PC-3 (cell line): ENCODE data around the gene THADA. TPM values are rescaled to one million over a fixed set of nuclear protein-coding genes. Genes with fewer than 3 reads are reported as not detected.

Experiments
- ATAC-seq: fragments of 200-7000 bp; cut with Tn5 transposase; 2 replicates; pipeline ENCODE4 v1.9.1; 2020; ENCODE audit warnings: mild to moderate bottlenecking, moderate library complexity
- BruUV-seq: library from RNA; stranded (reverse); fragments of 400-500 nt; replicated peaks from 2 replicates; lab custom pipeline; 2021; lab: Mats Ljungman, UMichigan
- CTCF ChIA-PET: fragments of 300-600 bp; sonication (Branson Sonifier 250); formaldehyde crosslinking; loops from one replicate; lab custom pipeline; 2022; ENCODE audit warnings: antibody characterized with exemption; lab: Charles Lee
- POLR2A ChIA-PET: fragments of 300-600 bp; sonication (Branson Sonifier 250); formaldehyde crosslinking; loops from one replicate; lab custom pipeline; 2022; ENCODE audit warnings: antibody characterized with exemption; ENCODE audit not compliant: unreplicated experiment; lab: Charles Lee
- DNase-seq: peaks from one replicate; pipeline ENCODE4 v3.0.0-alpha.2; 2015
- H2AFZ ChIP-seq: fragments of 300-600 bp; sonication (generic); 2 replicates; pipeline ENCODE4 v1.6.0; 2016; ENCODE audit warnings: antibody characterized with exemption, low read length
- H3F3A ChIP-seq: fragments of 300-600 bp; sonication (generic); one replicate; pipeline ENCODE4 v1.6.0; 2017; ENCODE audit warnings: antibody characterized with exemption, low read length, control low read depth, mild to moderate bottlenecking; ENCODE audit not compliant: unreplicated experiment
- H3K27ac ChIP-seq: fragments of 300-600 bp; sonication (generic); 2 replicates; pipeline ENCODE4 v1.5.1; 2016; ENCODE audit warnings: mild to moderate bottlenecking, low read length
- H3K27me3 ChIP-seq: fragments of 300-600 bp; sonication (generic); 2 replicates; pipeline ENCODE4 v1.6.1; 2016; ENCODE audit warnings: low read length, mixed read lengths
- H3K36me3 ChIP-seq: fragments of 300-600 bp; sonication (generic); 2 replicates; pipeline ENCODE4 v1.6.1; 2016; ENCODE audit warnings: low read depth, mixed run types, low read length, mixed read lengths
- H3K4me1 ChIP-seq: fragments of 300-600 bp; sonication (generic); 2 replicates; pipeline ENCODE4 v1.5.1; 2016; ENCODE audit warnings: low read length; ENCODE audit not compliant: insufficient read depth
- H3K4me2 ChIP-seq: fragments of 300-600 bp; sonication (generic); 2 replicates; pipeline ENCODE4 v1.6.0; 2016; ENCODE audit warnings: low read length
- H3K4me3 ChIP-seq: fragments of 300-600 bp; sonication (generic); 2 replicates; pipeline ENCODE4 v1.5.1; 2016; ENCODE audit warnings: mild to moderate bottlenecking, low read length, mixed read lengths
- H3K79me2 ChIP-seq: fragments of 300-600 bp; sonication (generic); 2 replicates; pipeline ENCODE4 v1.6.1; 2017; ENCODE audit warnings: low read length, mixed read lengths
- H3K9ac ChIP-seq: fragments of 300-600 bp; sonication (generic); 2 replicates; pipeline ENCODE4 v1.6.0; 2016; ENCODE audit warnings: mild to moderate bottlenecking, low read length
- H3K9me2 ChIP-seq: fragments of 300-600 bp; sonication (generic); replicated peaks from 2 replicates; pipeline ENCODE4 v1.6.1; 2016; ENCODE audit warnings: mixed run types, low read length, mixed read lengths
- H3K9me3 ChIP-seq: fragments of 300-600 bp; sonication (generic); 2 replicates; pipeline ENCODE4 v1.6.1; 2016; ENCODE audit warnings: low read length, mixed read lengths
- H4K20me1 ChIP-seq: fragments of 300-600 bp; sonication (generic); 2 replicates; pipeline ENCODE4 v1.6.1; 2016; ENCODE audit warnings: low read length, mixed read lengths
- EZH2 ChIP-seq: fragments of 300-600 bp; sonication (generic); IDR thresholded peaks from one replicate; pipeline ENCODE4 v1.6.1; 2017; ENCODE audit warnings: antibody characterized with exemption, mild to moderate bottlenecking, low read length; ENCODE audit not compliant: unreplicated experiment
- EZH2phosphoT487 ChIP-seq: fragments of 300-600 bp; sonication (generic); IDR thresholded peaks from 2 replicates; pipeline ENCODE4 v1.6.1; 2018; ENCODE audit warnings: mild to moderate bottlenecking, antibody characterized with exemption, low read length, borderline replicate concordance
- intact Hi-C: fragments of 100-400 bp; cut with micrococcal nuclease; formaldehyde crosslinking; loops from 2 replicates; pipeline ENCODE4 v1.9.0; 2023
- total RNA-seq: library from RNA; depleted of rRNA; stranded (reverse); fragments of >200 nt; gene quantifications from 2 replicates; pipeline ENCODE4 v1.2.3, GENCODE V29; 2014
- TF ChIP-seq, protein P1 (sequence below): fragments of 300-600 bp; sonication (generic); conservative IDR thresholded peaks from 2 replicates; pipeline ENCODE4 v1.5.1; 2017; ENCODE audit warnings: antibody characterized with exemption, low read depth, mild to moderate bottlenecking, low read length

THADA gene
- total RNA-seq, 1 experiment from 2014 or later: 33.6 TPM

DNA sequence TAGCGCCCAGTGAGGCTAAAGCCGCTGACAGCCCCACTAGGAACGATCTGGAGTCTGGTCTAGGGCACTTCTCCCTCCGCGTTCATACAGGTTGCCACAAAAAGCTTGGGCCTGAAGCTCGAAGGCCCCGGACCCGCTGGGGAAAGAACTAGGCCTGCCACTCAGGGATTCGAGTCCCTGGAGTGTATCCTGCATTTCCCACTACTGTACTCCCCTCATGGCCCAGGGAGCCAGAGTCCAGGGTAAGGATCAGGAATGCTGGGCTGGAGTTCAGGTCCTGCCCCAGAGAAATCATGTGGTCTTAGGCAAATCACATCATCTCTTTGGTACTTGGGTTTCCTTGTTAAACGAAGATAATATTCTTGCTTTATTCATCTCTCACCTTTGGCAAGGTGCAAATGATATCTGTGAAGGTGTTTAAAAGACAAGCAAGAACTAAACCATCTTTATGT, 368.0 kb downstream of the THADA start:
- no peak overlapping the region for H2AFZ ChIP-seq
- intact Hi-C loops: loop anchor here (2.0 to 10.0 kb wide), 5 partner anchors 69 to 403 kb away; no protein-coding TSS in a partner anchor
- POLR2A ChIA-PET: no interaction called here

DNA sequence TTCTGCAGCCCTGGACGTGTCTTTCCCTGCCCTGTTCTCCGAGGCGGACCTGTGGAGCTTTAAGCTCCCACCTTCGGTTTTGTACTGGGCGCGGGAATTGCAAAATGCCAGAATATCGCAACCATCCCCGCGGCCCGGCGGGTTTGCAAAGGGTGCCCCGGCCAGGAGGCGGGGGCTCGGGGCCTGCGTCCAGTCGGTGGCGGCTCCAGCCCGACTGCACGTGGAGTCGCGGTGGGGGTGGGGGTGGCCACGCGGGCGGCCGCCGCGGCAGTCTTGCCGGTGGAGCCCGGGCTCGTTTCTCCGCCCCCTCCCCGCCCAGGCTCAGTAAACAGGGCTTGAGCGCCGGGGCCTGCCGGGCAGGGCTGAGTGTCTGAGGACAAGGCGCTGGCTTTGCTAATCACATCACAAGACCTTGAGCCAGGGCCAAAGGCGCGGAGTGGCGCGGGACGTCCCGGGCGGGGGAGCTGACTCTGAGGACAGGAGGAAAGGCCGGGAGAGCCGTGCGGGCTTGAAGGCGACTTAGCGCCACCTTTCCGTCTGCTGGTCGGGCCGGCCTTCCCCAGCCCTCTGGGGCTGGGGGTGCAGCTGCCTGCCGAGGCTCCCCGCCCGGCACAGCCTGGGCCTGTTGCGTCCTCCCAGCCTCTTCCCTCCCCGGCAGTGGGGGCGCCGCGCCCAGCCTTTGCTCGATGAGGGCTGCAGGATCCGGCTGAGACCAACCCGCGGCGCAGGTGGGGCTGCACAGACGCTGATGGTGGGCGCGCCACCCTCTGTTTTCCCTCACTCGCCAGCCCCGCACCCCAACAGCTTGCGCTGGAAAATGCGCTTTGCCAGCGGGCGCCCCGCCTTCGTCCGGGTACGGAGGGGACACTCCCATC, 368.6 kb downstream of the THADA start:
- intact Hi-C loops: loop anchor here (2.0 to 10.0 kb wide), 4 partner anchors 68 to 402 kb away; no protein-coding TSS in a partner anchor
- BruUV-seq: TSS peak; percentile 31
- CTCF ChIA-PET: interaction anchor here (0.6 to 2.4 kb wide), 3 partner anchors 123 to 378 kb away, joined by 3 to 11 read pairs (median 4); no protein-coding TSS in a partner anchor

More for the DNA sequence above, 368.0 kb downstream of the THADA start:
- ATAC-seq: no peak
- no peak for TF ChIP-seq EZH2phosphoT487
- TF ChIP-seq, protein P1, sequence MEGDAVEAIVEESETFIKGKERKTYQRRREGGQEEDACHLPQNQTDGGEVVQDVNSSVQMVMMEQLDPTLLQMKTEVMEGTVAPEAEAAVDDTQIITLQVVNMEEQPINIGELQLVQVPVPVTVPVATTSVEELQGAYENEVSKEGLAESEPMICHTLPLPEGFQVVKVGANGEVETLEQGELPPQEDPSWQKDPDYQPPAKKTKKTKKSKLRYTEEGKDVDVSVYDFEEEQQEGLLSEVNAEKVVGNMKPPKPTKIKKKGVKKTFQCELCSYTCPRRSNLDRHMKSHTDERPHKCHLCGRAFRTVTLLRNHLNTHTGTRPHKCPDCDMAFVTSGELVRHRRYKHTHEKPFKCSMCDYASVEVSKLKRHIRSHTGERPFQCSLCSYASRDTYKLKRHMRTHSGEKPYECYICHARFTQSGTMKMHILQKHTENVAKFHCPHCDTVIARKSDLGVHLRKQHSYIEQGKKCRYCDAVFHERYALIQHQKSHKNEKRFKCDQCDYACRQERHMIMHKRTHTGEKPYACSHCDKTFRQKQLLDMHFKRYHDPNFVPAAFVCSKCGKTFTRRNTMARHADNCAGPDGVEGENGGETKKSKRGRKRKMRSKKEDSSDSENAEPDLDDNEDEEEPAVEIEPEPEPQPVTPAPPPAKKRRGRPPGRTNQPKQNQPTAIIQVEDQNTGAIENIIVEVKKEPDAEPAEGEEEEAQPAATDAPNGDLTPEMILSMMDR: no peak
- no peak for TF ChIP-seq EZH2
- BruUV-seq: no TSS peak
- DNase-seq: peak; percentile 69
- peaks cover 48% of the 10 kb centered on the region for H3K79me2 ChIP-seq
- peak overlapping the region; percentile 100 for H3K9ac ChIP-seq
- peaks cover 20% of the 10 kb centered on the region for H3K4me1 ChIP-seq
- peaks cover 14% of the 10 kb centered on the region for H4K20me1 ChIP-seq
- H3K4me3 ChIP-seq: peak overlapping the region; percentile 88
- peak overlapping the region; percentile 99 for H3K4me2 ChIP-seq
- peak overlapping the region; percentile 98 for H3K27ac ChIP-seq
- no peaks in the 10 kb centered on the region for H3K9me2 ChIP-seq
- peaks cover 27% of the 10 kb centered on the region for H3K36me3 ChIP-seq
- CTCF ChIA-PET: interaction anchor here (0.5 to 2.4 kb wide), 4 partner anchors 253 to 378 kb away, joined by 3 to 11 read pairs (median 4); no protein-coding TSS in a partner anchor
- no peaks in the 10 kb centered on the region for H3K9me3 ChIP-seq
- no peaks in the 10 kb centered on the region for H3K27me3 ChIP-seq
- no peaks in the 10 kb centered on the region for H3F3A ChIP-seq

More for the DNA sequence above, 368.6 kb downstream of the THADA start:
- Histone ChIP-seq H3K9me3 (no peaks in the 10 kb centered on the region), H3K9ac (peak overlapping the region; percentile 100), H3F3A (peaks cover 6% of the 10 kb centered on the region), H4K20me1 (peaks cover 20% of the 10 kb centered on the region), H3K27ac (peak overlapping the region; percentile 98), H3K36me3 (peaks cover 33% of the 10 kb centered on the region), H3K4me3 (peak overlapping the region; percentile 88), H3K79me2 (peaks cover 54% of the 10 kb centered on the region), H3K4me2 (peak overlapping the region; percentile 99), H3K4me1 (peaks cover 26% of the 10 kb centered on the region), H2AFZ (peak overlapping the region; percentile 68), H3K9me2 (no peaks in the 10 kb centered on the region), H3K27me3 (no peaks in the 10 kb centered on the region)
- peak; percentile 58 for ATAC-seq
- DNase-seq: peak; percentile 82
- TF ChIP-seq EZH2: no peak
- no peak for TF ChIP-seq EZH2phosphoT487
- TF ChIP-seq, protein P1: peak; percentile 42; the same call in 1 of the 2 replicates
- POLR2A ChIA-PET: interaction anchor here (0.6 to 0.7 kb wide), 8 partner anchors 113 to 1034 kb away, joined by 3 to 8 read pairs (median 3); no protein-coding TSS in a partner anchor
